ENCODE results near the gene PCDHGA2.

DNA sequence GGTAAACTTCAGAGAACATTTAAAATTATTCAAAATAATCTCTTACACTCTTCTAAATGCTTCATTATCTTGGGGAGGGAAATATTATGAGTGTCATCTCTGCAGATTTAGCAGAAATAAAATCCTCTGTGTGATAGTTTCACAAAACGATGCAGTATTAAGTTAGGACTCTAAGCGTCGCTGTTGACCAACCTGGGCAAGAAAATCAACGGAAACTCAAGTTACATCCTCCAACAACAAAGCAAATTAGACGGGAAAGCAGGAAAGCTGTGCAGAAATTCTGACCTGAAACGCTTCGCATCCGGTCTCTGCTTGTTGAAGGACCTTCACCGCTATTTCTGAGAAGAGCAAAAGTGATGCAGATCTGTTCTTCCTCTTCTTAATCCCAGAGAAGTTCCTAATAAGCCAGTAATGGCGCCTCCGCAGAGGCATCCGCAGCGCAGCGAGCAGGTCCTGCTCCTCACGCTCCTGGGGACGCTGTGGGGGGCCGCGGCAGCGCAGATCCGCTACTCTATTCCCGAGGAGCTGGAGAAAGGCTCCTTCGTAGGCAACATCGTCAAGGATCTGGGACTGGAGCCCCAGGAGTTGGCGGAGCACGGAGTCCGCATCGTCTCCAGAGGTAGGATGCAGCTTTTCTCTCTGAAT lies 35.2 kb downstream of the PCDHGA2 start, which contains the start of gene PCDHGA6:
- TF ChIP-seq ZNF274 (IDR thresholded peaks at IDR 0.05; ENCODE audit: low read depth, low read length) (no peak), YY1 (IDR thresholded peaks at IDR 0.05; ENCODE audit: insufficient read depth, insufficient read length) (no peak), SUZ12 (IDR thresholded peaks at IDR 0.05; ENCODE audit: extremely low read depth, insufficient read depth, insufficient read length) (no peak)

All from NT2/D1 (cell line).